Mesothelial cell of epicardium (in vitro differentiated cells): ENCODE data around the gene RIN3. TPM values are rescaled to one million over a fixed set of nuclear protein-coding genes. Genes with fewer than 3 reads are reported as not detected.

Experiments used
- DNase-seq, 2 experiments: peaks; one replicate each; pipeline ENCODE4 v3.0.0; 2021; ENCODE audit warnings: low spot score in 2 of 2; ENCODE audit not compliant: unreplicated experiment in 2 of 2
- H3K27ac Mint-ChIP-seq: 2 replicates; pipeline ENCODE4 v1.8.0; 2021; ENCODE audit warnings: mixed read lengths
- H3K27me3 Mint-ChIP-seq: 2 replicates; pipeline ENCODE4 v1.8.0; 2021; ENCODE audit warnings: low read depth, mixed read lengths
- H3K36me3 Mint-ChIP-seq: 2 replicates; pipeline ENCODE4 v1.8.0; 2021; ENCODE audit warnings: mixed read lengths
- H3K4me1 Mint-ChIP-seq: 2 replicates; pipeline ENCODE4 v1.8.0; 2021; ENCODE audit warnings: mixed read lengths
- H3K4me3 Mint-ChIP-seq: 2 replicates; pipeline ENCODE4 v1.8.0; 2021; ENCODE audit warnings: mild to moderate bottlenecking, moderate library complexity, mixed read lengths
- H3K9me3 Mint-ChIP-seq: 2 replicates; pipeline ENCODE4 v1.8.0; 2021; ENCODE audit warnings: mixed read lengths
- CTCF ChIP-seq: fragments of 200-600 bp; sonication (generic); IDR thresholded peaks from one replicate; pipeline ENCODE4 v1.5.0; 2021; ENCODE audit warnings: antibody characterized with exemption; ENCODE audit not compliant: unreplicated experiment
- total RNA-seq: library from RNA; stranded (reverse); gene quantifications from 3 replicates; pipeline ENCODE4 v1.2.1, GENCODE V29; 2021

Gene RIN3
- total RNA-seq, 1 donor from 2014 or later = 19.9 TPM

DNA sequence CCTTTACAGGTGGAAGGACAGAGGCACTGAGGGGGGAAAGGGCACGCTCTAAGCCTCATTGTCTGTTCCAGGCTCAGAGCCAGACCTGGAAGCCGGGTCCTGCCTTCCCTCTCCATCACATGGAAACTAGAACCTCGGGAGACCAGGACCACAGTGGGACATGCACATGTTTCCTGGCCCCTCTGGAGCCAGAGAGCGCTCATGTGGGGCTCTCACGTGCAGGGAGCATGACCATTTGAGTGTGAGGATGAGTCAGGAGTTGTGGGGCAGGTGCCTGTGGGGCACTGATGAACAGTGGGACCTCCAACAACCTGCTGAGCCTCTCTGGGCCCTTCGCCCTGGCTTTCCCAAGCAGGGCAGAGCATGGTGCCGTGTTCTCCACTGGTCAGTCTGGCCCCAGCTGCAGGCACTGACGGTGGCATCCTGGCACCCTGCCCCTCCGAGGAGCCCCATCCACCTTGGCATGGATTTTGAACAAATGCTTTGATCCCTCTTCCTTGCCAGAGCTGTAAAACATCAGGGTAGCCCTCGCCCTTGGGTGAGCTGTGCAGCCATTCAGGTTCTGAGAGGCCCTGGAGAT lies 100.2 kb downstream of the RIN3 start:
- no peaks in the 10 kb centered on the region for H3K27me3 Mint-ChIP-seq
- no peaks in the 10 kb centered on the region for H3K4me1 Mint-ChIP-seq
- peaks cover 8% of the 10 kb centered on the region for H3K36me3 Mint-ChIP-seq
- TF ChIP-seq CTCF = no peak
- no peak overlapping the region for H3K27ac Mint-ChIP-seq
- no peak overlapping the region for H3K4me3 Mint-ChIP-seq
- H3K9me3 Mint-ChIP-seq = peaks cover 6% of the 10 kb centered on the region
- DNase-seq = no peak

GRCh38 chr14:92615451-92615850 lies 101.9 kb downstream of the RIN3 start:
- no peak for DNase-seq
- no peak for TF ChIP-seq CTCF
- Mint-ChIP-seq H3K4me1 (no peaks in the 10 kb centered on the region), H3K27me3 (no peaks in the 10 kb centered on the region), H3K9me3 (peaks cover 9% of the 10 kb centered on the region), H3K4me3 (no peak overlapping the region), H3K27ac (no peak overlapping the region), H3K36me3 (peaks cover 8% of the 10 kb centered on the region)

- Mint-ChIP-seq H3K27me3 (no peaks in the 10 kb centered on the region), H3K27ac (no peak overlapping the region)
These were observed 102.6 kb downstream of the RIN3 start for GRCh38 chr14:92616178-92616577.

DNA sequence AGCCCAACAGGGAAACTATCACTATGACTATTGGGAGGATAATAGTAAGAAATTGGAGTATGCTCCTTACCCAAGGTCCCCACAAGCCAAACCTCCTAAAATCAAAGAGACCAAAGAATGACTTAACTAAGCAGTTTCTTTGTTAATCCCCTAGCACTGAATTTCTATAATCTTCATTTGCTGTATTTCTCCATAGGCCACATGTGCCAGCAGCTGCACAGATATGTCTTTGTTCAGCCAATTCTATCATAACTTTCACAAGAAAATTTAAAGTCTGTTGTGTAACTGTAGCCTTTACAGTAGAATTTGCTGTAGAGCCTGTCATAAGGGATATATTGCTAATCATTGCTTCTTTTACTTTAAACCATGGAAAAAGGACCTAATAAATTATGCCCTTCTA lies 104.0 kb downstream of the RIN3 start:
- Mint-ChIP-seq H3K9me3 (peaks cover 17% of the 10 kb centered on the region), H3K4me1 (no peaks in the 10 kb centered on the region), H3K27ac (no peak overlapping the region), H3K27me3 (no peaks in the 10 kb centered on the region), H3K36me3 (peaks cover 12% of the 10 kb centered on the region), H3K4me3 (no peak overlapping the region)
- DNase-seq = no peak
- TF ChIP-seq CTCF = no peak

More at GRCh38 chr14:92616178-92616577, 102.6 kb downstream of the RIN3 start:
- no peak overlapping the region for H3K4me3 Mint-ChIP-seq
- peaks cover 6% of the 10 kb centered on the region for H3K36me3 Mint-ChIP-seq
- peaks cover 11% of the 10 kb centered on the region for H3K9me3 Mint-ChIP-seq
- no peak for DNase-seq
- H3K4me1 Mint-ChIP-seq = no peaks in the 10 kb centered on the region
- TF ChIP-seq CTCF = no peak

DNA sequence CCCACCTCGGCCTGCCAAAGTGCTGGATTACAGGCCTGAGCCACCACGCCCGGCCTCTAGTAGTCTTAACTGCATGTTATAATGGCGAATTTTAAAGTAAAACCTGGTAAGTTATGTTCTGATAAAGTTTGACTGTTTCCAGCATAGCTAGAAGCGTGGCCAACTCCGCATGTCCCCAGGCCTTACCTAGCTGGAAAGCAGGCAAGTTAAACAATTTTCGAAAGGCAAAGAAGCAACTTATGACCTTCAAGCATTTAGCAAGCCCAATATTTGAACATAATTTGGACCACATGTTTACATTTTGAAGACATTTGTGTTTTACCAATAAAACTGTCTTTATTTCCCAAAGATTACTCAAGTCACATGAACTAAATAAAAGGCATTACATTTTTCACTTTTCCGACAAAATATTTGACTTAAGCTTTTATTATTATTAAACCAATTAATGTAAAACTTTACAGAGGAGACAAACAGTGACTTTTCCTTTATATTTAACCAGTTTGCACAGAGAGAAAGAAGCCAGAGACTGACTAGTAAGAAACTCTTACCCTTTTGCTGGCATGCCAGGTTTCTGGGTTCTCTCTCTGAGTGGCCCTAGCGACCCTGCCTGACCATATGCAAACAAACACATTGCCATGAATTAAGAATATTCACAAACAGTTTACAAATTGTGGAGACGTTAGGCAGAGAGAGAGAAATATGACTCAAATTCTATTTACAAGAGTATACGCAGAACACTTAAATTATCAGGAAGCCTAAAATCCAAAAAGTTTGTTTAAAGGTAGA lies 106.3 kb downstream of the RIN3 start:
- TF ChIP-seq CTCF = no peak
- Mint-ChIP-seq H3K27ac (no peak overlapping the region), H3K4me1 (no peaks in the 10 kb centered on the region), H3K9me3 (peaks cover 35% of the 10 kb centered on the region), H3K4me3 (no peak overlapping the region), H3K27me3 (no peaks in the 10 kb centered on the region), H3K36me3 (peaks cover 24% of the 10 kb centered on the region)
- DNase-seq = no peak
